Left lobe of liver (tissue), 2 donors: ENCODE measurements around the gene DAD1. TPM values are rescaled to one million over a fixed set of nuclear protein-coding genes. Genes with fewer than 3 reads are reported as not detected.

Experiments used
- ATAC-seq: fragments of 200-7000 bp; cut with Tn5 transposase; one replicate; pipeline ENCODE4 v1.9.1; 2020; ENCODE audit warnings: mild to moderate bottlenecking, moderate library complexity
- DNase-seq: peaks from one replicate; pipeline ENCODE4 v3.0.0-alpha.2; 2020; ENCODE audit warnings: low spot score
- total RNA-seq: library from RNA; stranded (reverse); gene quantifications from one replicate; pipeline ENCODE4 v1.2.1, GENCODE V29; 2021
- donor health status: DM: no; HTN: no; CAD: no; lungs with moderate emphysema.
- donor health status: DM: no; HTN: yes; CAD: no.

Gene DAD1
- total RNA-seq, 1 donor from 2014 or later: 133 TPM

- no peak for DNase-seq
Measured at GRCh38 chr14:22539831-22540230, 49.2 kb downstream of the DAD1 start.

GRCh38 chr14:22538671-22539228 lies 50.3 kb downstream of the DAD1 start:
- DNase-seq (no peak), ATAC-seq (no peak)

More at GRCh38 chr14:22539831-22540230, 49.2 kb downstream of the DAD1 start:
- ATAC-seq: no peak

- ATAC-seq: no peak
- no peak for DNase-seq
Measured at GRCh38 chr14:22537436-22538310, 51.4 kb downstream of the DAD1 start.

GRCh38 chr14:22536853-22537338 lies 52.1 kb downstream of the DAD1 start:
- ATAC-seq: peak; percentile 42
- no peak for DNase-seq

- ATAC-seq (no peak), DNase-seq (no peak)
Measured at GRCh38 chr14:22535916-22536315, 53.1 kb downstream of the DAD1 start.

GRCh38 chr14:22535126-22535525 lies 53.9 kb downstream of the DAD1 start:
- ATAC-seq (no peak), DNase-seq (no peak)

GRCh38 chr14:22534547-22534946 lies 54.5 kb downstream of the DAD1 start:
- no peak for ATAC-seq
- DNase-seq: no peak

GRCh38 chr14:22533739-22534359 lies 55.2 kb downstream of the DAD1 start:
- no peak for DNase-seq
- no peak for ATAC-seq

- DNase-seq: no peak
- ATAC-seq: no peak
Measured at GRCh38 chr14:22533057-22533704, 55.8 kb downstream of the DAD1 start.

GRCh38 chr14:22532345-22533056 lies 56.5 kb downstream of the DAD1 start:
- ATAC-seq (no peak), DNase-seq (no peak)

- no peak for DNase-seq
- ATAC-seq: no peak
Measured at GRCh38 chr14:22531451-22532344, 57.3 kb downstream of the DAD1 start.

- ATAC-seq (no peak), DNase-seq (no peak)
Measured at GRCh38 chr14:22530127-22530526, 58.9 kb downstream of the DAD1 start.

GRCh38 chr14:22526744-22527143 lies 62.3 kb downstream of the DAD1 start:
- DNase-seq (no peak), ATAC-seq (no peak)

- no peak for ATAC-seq
Measured at GRCh38 chr14:22526218-22526617, 62.8 kb downstream of the DAD1 start.

GRCh38 chr14:22524784-22525161 lies 64.3 kb downstream of the DAD1 start:
- ATAC-seq (no peak), DNase-seq (no peak)

More at GRCh38 chr14:22526218-22526617, 62.8 kb downstream of the DAD1 start:
- DNase-seq: no peak

GRCh38 chr14:22524115-22524783 lies 64.8 kb downstream of the DAD1 start:
- DNase-seq (no peak), ATAC-seq (no peak)

GRCh38 chr14:22523283-22523682 lies 65.7 kb downstream of the DAD1 start:
- no peak for ATAC-seq
- no peak for DNase-seq

GRCh38 chr14:22522466-22522957 lies 66.5 kb downstream of the DAD1 start:
- no peak for ATAC-seq
- DNase-seq: no peak
